NCI-H2029 treated with DMSO at 0.1 percent for 48 hours (cell line): ENCODE measurements around the gene SNRPN.
"Not testable (repeated sequence)": the region's sequence is repeated elsewhere in the genome, so short reads cannot be mapped to it uniquely, and the experiment has no call there.

ENCODE experiments used
- DNase-seq: peaks from one replicate; lab custom pipeline; 2025; lab: John Stamatoyannopoulos, UW

SNRPN gene

DNA sequence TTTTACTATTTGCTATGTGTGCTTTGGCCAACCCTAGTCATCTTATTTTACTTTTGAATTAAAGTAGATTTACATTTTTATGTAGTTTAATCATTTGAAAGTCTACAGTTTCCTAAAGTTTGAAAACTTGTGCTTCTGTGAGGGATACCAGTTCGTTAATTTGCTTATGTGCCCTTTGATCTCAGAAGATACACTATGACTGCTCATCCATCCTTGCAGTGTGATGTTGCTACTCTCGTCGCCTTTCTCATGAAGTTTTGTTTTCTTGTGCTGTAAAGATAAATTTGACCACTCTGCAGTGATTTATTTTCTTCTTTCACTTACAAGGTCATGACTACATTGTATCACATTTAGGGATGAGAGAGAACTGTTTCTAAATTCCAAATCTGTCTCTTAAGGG is 16.3 kb downstream of the SNRPN start:
- DNase-seq, result no peak

DNA sequence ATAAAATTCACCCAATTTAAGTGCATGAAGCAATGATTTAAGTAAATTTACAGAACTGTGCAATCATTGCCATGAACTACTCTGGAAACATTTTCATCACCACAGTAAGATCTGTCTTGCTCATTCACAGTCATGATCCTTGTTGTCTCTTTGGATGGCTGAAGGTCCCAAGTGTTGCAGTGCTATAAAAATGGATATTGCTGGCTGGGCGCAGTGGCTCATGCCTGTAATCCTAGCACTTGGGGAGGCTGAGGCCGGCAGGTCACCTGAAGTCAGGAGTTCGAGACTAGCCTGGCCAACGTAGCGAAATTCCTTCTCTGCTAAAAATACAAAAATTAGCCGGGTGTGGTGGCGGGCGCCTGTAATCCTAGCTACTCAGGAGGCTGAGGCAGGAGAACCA is 17.0 kb downstream of the SNRPN start:
- no peak for DNase-seq

DNA sequence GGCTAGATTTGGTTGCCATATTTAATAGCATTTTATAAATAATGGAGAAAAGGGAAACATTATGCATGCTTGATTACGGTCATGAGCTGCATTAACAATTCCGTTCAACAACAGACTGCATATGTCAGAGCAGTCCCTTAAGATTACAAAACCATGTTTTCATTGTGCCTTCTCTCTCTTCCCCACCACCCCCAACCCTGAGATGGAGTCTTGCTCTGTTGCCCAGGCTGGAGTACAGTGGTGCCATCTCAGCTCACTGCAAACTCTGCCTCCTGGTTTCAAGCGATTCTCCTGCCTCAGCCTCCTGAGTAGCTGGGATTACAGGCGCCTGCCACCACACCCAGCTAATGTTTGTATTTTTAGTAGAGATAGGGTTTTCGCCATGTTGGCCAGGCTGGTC is 17.9 kb downstream of the SNRPN start:
- DNase-seq, result not testable (repeated sequence)

DNA sequence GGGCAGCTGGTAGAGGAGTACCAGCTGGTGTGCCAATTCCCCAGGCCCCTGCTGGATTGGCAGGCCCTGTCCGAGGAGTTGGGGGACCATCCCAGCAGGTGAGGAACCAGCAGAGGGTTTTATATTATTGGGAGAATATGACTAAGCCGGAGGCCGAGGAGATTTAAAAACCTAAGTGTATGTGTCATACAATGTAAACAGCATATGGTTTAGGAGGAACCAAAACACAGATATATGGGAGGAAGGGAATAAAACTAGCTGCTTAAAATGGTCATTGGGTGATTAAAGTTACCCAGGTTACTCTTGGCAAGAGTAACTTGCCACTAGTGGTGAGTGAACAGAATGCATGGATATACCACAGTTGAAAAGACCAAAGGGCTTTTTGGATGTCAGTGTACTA is 22.1 kb downstream of the SNRPN start:
- no peak for DNase-seq

DNA sequence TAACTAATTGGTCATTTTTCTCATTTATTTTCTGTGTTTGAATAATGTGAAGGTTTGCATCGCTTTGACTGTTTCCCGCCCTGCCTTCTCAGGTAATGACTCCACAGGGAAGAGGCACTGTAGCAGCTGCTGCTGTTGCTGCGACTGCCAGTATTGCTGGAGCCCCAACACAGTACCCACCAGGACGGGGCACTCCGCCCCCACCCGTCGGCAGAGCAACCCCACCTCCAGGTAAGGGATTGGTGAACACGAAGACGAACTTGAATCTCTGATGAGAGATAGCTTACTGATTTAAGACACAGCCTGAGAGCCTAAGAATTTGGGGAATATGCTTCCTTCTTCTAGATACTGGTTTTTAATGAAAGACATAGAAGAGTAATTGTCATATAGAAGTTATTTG is 22.9 kb downstream of the SNRPN start:
- DNase-seq, result no peak

DNA sequence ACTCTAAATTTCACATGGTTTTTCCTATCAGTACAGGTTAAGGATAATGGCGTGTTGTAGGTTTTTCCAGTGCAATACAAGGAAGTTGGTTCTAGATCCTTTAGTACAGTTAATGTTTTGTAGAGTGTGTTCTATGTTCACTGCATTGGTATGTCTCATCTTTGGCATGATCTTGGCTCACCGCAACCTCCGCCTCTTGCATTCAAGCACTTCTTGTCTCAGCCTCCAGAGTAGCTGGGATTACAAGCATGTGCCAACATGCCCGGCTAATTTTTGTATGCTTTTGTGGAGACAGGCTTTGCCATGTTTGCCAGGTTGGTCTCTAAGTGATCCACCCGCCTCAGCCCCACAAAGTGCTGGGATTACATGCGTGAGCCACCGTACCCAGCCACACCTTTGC is 30.4 kb downstream of the SNRPN start:
- DNase-seq, result no peak

DNA sequence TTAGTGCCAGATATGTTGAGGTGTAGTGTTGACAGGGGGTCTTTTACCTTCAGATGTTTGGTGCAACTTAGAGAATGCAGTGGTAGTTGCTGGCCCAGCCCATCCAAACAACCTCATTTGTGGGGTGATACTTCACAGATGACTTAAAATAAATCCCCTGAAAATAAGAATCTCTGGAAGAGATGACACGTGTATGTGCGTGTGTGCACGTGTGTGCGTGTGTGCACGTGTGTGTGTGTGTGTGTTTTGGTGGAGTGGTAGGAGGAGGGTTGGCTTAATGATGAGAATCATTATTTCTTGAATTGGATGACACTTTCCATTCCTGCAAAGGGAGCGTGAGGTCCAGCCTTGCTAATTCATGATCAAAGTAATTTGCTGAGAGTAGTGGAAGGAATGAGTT is 31.9 kb downstream of the SNRPN start:
- no peak for DNase-seq

DNA sequence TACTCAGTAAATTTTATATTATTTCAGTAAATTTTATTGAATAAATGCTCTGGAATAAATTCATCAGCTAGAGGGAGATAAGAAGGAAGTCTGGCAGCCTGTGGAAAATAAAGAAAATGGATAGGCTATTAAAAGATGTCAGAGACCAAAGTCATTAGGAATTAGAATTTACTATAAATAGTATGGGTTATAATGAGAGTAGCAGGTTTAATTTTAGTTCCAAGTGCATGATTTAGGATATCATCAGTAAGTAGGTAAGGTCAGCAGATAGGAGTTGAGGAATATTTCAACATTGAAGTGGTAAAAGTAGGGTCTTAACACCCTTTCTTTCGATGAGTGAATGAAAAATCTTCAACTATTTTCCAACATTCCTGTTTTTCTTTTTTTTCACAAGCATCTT is 64.6 kb downstream of the SNRPN start:
- no peak for DNase-seq

DNA sequence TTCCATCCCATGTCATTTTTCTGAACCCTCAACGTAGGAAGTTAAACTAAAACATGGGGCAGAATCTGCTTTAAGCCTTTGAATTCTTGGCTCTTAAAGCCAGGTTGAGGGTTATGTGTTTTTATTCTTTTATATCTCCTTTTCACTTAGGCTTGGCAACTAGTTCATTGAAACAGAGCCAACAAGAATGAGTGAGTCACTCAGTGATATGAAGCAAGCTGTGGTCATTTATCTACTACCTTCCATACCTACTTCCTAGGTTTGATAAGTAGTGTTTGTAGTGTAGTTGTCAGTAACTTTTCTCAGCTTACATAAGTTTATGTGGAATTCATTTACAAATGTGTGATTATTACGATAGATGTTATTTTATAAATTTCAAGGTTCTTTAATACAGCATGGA is 67.4 kb downstream of the SNRPN start:
- DNase-seq, result no peak
